ENCODE results near the gene WWC2.

GRCh38 chr4:183220236-183220635 is 121.2 kb downstream of the WWC2 start:
- TF ChIP-seq CREB1 (IDR thresholded peaks at IDR 0.05; ENCODE audit: low read depth) (no peak), MAX (IDR thresholded peaks at IDR 0.05) (no peak), EGR1 (IDR thresholded peaks at IDR 0.05) (no peak), EP300 (IDR thresholded peaks at IDR 0.05; ENCODE audit: borderline replicate concordance) (no peak), TCF12 (IDR thresholded peaks at IDR 0.05; ENCODE audit: low read depth) (no peak), ZBTB7A (IDR thresholded peaks at IDR 0.05; ENCODE audit: low read depth) (no peak), REST (IDR thresholded peaks at IDR 0.05; ENCODE audit: low read depth) (no peak), RAD21 (IDR thresholded peaks at IDR 0.05; ENCODE audit: low read depth) (no peak), CEBPB (IDR thresholded peaks at IDR 0.05) (no peak), YY1 (IDR thresholded peaks at IDR 0.05; ENCODE audit: low read depth) (no peak), TAF1 (IDR thresholded peaks at IDR 0.05; ENCODE audit: low read depth) (no peak), USF1 (IDR thresholded peaks at IDR 0.05) (no peak), FOXM1 (IDR thresholded peaks at IDR 0.05; ENCODE audit: borderline replicate concordance, low read depth) (no peak), TEAD4 (IDR thresholded peaks at IDR 0.05) (no peak)

All from Ishikawa (cell line).